ENCODE results near the gene TES. TPM values are rescaled to one million over a fixed set of nuclear protein-coding genes. Genes with fewer than 3 reads are reported as not detected.
"Not testable (repeated sequence)": the region's sequence is repeated elsewhere in the genome, so short reads cannot be mapped to it uniquely, and the experiment has no call there.

TES gene
- total and polyA plus RNA-seq, 3 donors from 2014 or later: 40.4 to 120 (median 71.0) TPM

DNA sequence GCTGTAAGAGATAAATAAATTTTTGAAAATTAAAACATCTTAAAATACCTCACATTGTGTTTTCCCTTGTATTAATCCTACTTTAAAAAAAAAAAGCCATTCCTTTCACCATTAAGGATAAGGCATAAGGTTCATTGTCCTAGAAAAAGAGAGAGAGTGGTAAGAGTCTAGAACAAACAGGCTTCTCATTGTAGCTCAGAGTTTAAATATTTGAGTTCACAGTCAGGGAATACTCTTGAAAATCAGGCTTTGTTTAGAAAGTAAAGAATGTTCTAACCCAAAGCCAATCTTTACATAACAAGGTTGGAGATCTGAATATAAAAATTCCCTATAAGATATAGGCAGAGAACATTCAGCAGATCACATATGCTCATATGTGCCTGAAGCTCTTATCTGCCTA is 40.2 kb upstream of the TES start:
- TF ChIP-seq, protein P1, sequence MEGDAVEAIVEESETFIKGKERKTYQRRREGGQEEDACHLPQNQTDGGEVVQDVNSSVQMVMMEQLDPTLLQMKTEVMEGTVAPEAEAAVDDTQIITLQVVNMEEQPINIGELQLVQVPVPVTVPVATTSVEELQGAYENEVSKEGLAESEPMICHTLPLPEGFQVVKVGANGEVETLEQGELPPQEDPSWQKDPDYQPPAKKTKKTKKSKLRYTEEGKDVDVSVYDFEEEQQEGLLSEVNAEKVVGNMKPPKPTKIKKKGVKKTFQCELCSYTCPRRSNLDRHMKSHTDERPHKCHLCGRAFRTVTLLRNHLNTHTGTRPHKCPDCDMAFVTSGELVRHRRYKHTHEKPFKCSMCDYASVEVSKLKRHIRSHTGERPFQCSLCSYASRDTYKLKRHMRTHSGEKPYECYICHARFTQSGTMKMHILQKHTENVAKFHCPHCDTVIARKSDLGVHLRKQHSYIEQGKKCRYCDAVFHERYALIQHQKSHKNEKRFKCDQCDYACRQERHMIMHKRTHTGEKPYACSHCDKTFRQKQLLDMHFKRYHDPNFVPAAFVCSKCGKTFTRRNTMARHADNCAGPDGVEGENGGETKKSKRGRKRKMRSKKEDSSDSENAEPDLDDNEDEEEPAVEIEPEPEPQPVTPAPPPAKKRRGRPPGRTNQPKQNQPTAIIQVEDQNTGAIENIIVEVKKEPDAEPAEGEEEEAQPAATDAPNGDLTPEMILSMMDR (IDR thresholded peaks at IDR 0.05): no peak
- no peak for TF ChIP-seq POLR2A (IDR thresholded peaks at IDR 0.05)
- Histone ChIP-seq H3K4me3 (no peak overlapping the region), H3K4me1 (no peaks in the 10 kb centered on the region), H3K9me3 (no peaks in the 10 kb centered on the region), H3K27me3 (no peaks in the 10 kb centered on the region), H3K36me3 (ENCODE audit: low read depth, missing control alignments) (no peaks in the 10 kb centered on the region), H3K27ac (no peak overlapping the region)
- no peak for DNase-seq
- intact Hi-C loops (cut with DNase I; ENCODE audit: low total_unique reads): no loop called here

DNA sequence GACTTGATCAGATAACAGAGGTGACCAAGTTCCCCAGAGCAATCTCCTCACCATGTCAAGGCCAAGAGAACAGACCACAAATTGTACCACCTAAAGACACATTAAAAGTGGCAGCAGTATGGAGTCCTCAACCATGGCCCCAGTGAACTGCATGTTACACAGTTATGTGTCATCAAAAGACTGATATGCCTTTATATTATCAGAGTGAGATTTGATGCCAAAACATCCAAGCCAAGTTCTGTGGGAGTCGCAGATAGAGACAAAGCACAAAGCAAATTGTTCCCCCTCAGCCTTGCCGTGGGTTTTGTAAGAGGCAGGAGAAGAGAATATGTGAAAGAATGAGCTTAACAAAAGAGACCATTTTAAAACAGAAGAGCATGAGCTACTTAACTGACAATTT is 39.2 kb upstream of the TES start:
- peak; percentile 56 for DNase-seq
- intact Hi-C loops (cut with DNase I; ENCODE audit: low total_unique reads): no loop called here
- H3K27ac ChIP-seq: no peak overlapping the region
- H3K4me3 ChIP-seq: no peak overlapping the region
- no peaks in the 10 kb centered on the region for H3K36me3 ChIP-seq (ENCODE audit: low read depth, missing control alignments)
- TF ChIP-seq, protein P1 (IDR thresholded peaks at IDR 0.05): no peak
- TF ChIP-seq POLR2A (IDR thresholded peaks at IDR 0.05): no peak
- no peaks in the 10 kb centered on the region for H3K9me3 ChIP-seq
- 41 to 46% methylated on average over 2 of the region's 2 CpGs for WGBS, 2 donors
- H3K4me1 ChIP-seq: no peaks in the 10 kb centered on the region
- no peaks in the 10 kb centered on the region for H3K27me3 ChIP-seq

DNA sequence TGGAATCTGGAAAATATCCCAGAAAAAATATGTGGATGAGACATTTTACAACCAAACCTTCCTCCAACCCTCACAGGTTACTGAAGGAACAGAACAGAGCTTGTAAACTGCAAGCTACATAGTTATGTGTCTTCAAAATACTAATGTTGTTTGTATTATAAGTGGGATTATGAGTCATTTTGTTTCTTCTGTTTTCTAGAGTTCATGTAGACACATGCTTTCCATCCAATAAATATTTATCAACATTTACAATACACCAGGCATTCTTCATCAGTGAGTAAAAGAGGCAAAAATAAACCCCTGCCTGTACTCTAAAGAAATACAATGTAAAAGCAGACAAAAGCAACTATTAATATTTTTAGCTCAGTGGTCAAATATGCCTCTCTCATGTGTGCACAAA is 38.0 kb upstream of the TES start:
- Histone ChIP-seq H3K4me3 (no peak overlapping the region), H3K4me1 (no peaks in the 10 kb centered on the region), H3K9me3 (no peaks in the 10 kb centered on the region), H3K27ac (no peak overlapping the region), H3K36me3 (ENCODE audit: low read depth, missing control alignments) (no peaks in the 10 kb centered on the region), H3K27me3 (no peaks in the 10 kb centered on the region)
- intact Hi-C loops (cut with DNase I; ENCODE audit: low total_unique reads): no loop called here
- no peak for DNase-seq
- TF ChIP-seq POLR2A (IDR thresholded peaks at IDR 0.05): no peak
- TF ChIP-seq, protein P1 (IDR thresholded peaks at IDR 0.05): no peak

DNA sequence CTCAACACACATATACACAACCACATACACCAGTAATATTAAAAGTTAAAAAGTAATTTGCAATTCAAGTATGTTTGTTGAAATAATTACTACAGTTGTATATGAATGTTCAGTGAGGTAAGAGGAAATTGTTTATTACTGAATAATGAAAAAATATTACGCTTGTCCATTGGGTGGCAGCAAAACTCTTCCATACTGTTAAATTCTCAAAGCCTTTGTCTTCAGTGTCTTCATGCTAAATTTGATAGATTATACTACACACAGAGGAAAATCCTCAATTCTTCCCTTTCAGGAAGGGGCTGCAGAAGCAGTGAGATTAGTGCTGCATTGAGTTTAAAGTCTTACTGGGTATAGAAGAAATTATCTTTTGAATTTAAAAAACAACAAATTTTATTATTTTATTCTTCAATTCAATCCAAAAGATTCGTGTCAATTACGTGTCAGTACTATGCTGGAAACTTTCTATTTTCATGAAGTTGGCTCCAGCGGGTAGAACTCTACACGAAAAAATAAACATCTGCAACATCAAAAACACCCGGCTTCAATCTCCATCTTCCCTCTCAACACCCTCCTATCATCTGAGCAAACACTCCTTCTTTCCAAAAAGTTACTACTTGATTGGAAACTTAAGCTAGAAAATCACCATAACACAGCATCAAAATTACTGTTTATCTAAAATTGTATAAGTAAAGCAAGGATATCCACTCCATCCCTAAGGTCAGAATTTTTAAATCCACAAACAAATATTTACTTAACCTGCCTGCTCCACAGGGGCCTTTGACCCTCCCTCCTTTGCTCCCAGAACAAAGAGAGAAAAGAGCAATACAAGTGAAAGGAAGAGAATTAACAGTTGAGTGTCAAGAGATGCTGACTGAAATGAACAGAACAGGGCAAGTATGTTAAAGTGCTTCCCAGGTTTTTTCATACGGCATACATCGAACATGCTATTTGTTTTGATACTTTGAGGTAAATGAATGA is 37.0 kb upstream of the TES start:
- TF ChIP-seq POLR2A (IDR thresholded peaks at IDR 0.05): no peak
- TF ChIP-seq, protein P1 (IDR thresholded peaks at IDR 0.05): peak; percentile 45 to 61 (median 51)
- DNase-seq: no peak
- intact Hi-C loops (cut with DNase I; ENCODE audit: low total_unique reads): no loop called here
- Histone ChIP-seq H3K9me3 (no peaks in the 10 kb centered on the region), H3K36me3 (ENCODE audit: low read depth, missing control alignments) (no peaks in the 10 kb centered on the region), H3K27me3 (no peaks in the 10 kb centered on the region), H3K4me1 (no peaks in the 10 kb centered on the region), H3K27ac (no peak overlapping the region), H3K4me3 (no peak overlapping the region)
- WGBS, 2 donors: 68 to 69% methylated on average over 8 of the region's 8 CpGs

DNA sequence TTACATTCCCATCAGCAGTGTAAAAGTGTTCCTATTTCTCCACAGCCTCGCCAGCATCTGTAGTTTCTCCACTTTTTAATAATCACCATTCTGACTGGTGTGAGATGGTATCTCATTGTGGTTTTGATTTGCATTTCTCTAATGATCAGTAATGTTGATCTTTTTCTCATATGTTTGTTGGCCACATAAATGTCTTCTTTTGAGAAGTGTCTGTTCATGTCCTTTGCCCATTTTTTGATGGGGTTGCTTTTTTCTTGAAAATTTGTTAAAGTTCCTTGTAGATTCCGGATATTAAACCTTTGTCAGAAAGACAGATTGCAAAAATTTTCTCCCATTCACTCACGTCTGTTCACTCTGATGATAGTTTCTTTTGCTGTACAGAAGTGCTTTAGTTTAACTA is 35.2 kb upstream of the TES start:
- intact Hi-C loops (cut with DNase I; ENCODE audit: low total_unique reads); H3K4me3 ChIP-seq; H3K27me3 ChIP-seq; H3K9me3 ChIP-seq; H3K4me1 ChIP-seq; H3K27ac ChIP-seq; DNase-seq; H3K36me3 ChIP-seq (ENCODE audit: low read depth, missing control alignments): not testable (repeated sequence)
- 95 to 98% methylated on average over 3 of the region's 3 CpGs for WGBS, 2 donors

Data from testis (tissue), 3 donors.